ENCODE measurements around the gene LSP1. TPM values are rescaled to one million over a fixed set of nuclear protein-coding genes. Genes with fewer than 3 reads are reported as not detected.

Gene LSP1
- total and polyA plus RNA-seq, 2 of the 13 experiments (the other 11 are each of a cell fraction or from before 2014, with no cell fraction given): 0.59 to 1.00 TPM

- POLR2A ChIA-PET: no interaction called here
- H2AFZ ChIP-seq (ENCODE audit: low read length): no peak overlapping the region
- TF ChIP-seq ATF3 (CRISPR knock-in tag; IDR thresholded peaks at IDR 0.05) (no peak), EZH2 (conservative IDR thresholded peaks at IDR 0.05; ENCODE audit: low read depth, low read length) (peak; percentile 81), CREBL2 (CRISPR knock-in tag; IDR thresholded peaks at IDR 0.05; ENCODE audit: borderline replicate concordance) (no peak)
- peaks cover 12% of the 10 kb centered on the region for H3K4me1 ChIP-seq (ENCODE audit: insufficient read depth, low read length)
- intact Hi-C loops (cut with micrococcal nuclease; ENCODE audit: unreplicated experiment) (no loop called here), in situ Hi-C loops (cut with HindIII; ENCODE audit: extremely low pct_ligation_motif_present, low pct_unique_long_range_greater_than_20kb) (no loop called here)
- BruUV-seq (replicated peaks): no TSS peak
- no peak overlapping the region for H3K4me3 ChIP-seq (replicated peaks in 1 of 3; ENCODE audit: insufficient read depth in 1 of 3, low read depth in 2 of 3, low read length in 3 of 3)
- H3K27me3 ChIP-seq (ENCODE audit: control insufficient read depth in 1 of 2, insufficient read depth in 2 of 2, low read length in 2 of 2): peaks cover 18 to 60% of the 10 kb centered on the region in 2 experiments
- H3K79me2 ChIP-seq (ENCODE audit: insufficient read depth, low read length): no peaks in the 10 kb centered on the region
- no peaks in the 10 kb centered on the region for H3K9me3 ChIP-seq (ENCODE audit: low read length)
- WGBS (ENCODE audit: low lambda C conversion rate): 25% methylated on average over 10 of the region's 25 CpGs
- DNase-seq (ENCODE audit: low spot score): no peak
- H3K9ac ChIP-seq (ENCODE audit: insufficient read depth, low read depth, low read length): no peak overlapping the region
- FAIRE-seq: no peak
- CTCF ChIA-PET (ENCODE audit: low intra/inter-chr PET ratio, low total read pairs): no interaction called here
- no peaks in the 10 kb centered on the region for H3K36me3 ChIP-seq (replicated peaks in 1 of 2; ENCODE audit: control insufficient read depth in 1 of 2, insufficient read depth in 2 of 2, low read length in 2 of 2)
- no peak overlapping the region for H3K4me2 ChIP-seq (ENCODE audit: low read depth, low read length)
- no peak overlapping the region for H3K27ac ChIP-seq (ENCODE audit: extremely low read length, insufficient read depth, low read length)
- H4K20me1 ChIP-seq (ENCODE audit: insufficient read depth, low read length): no peaks in the 10 kb centered on the region
- ATAC-seq: no peak
Observed at GRCh38 chr11:1872267-1872985, 19.5 kb downstream of the LSP1 start.

GRCh38 chr11:1873048-1873812, 20.3 kb downstream of the LSP1 start:
- Histone ChIP-seq H3K27me3 (ENCODE audit: control insufficient read depth in 1 of 2, insufficient read depth in 2 of 2, low read length in 2 of 2) (peaks cover 21 to 57% of the 10 kb centered on the region in 2 experiments), H3K36me3 (replicated peaks in 1 of 2; ENCODE audit: control insufficient read depth in 1 of 2, insufficient read depth in 2 of 2, low read length in 2 of 2) (no peaks in the 10 kb centered on the region), H3K9ac (ENCODE audit: insufficient read depth, low read depth, low read length) (no peak overlapping the region), H3K9me3 (ENCODE audit: low read length) (no peaks in the 10 kb centered on the region), H4K20me1 (ENCODE audit: insufficient read depth, low read length) (no peaks in the 10 kb centered on the region), H3K79me2 (ENCODE audit: insufficient read depth, low read length) (no peaks in the 10 kb centered on the region), H2AFZ (ENCODE audit: low read length) (no peak overlapping the region), H3K4me3 (replicated peaks in 1 of 3; ENCODE audit: insufficient read depth in 1 of 3, low read depth in 2 of 3, low read length in 3 of 3) (no peak overlapping the region), H3K27ac (ENCODE audit: extremely low read length, insufficient read depth, low read length) (no peak overlapping the region), H3K4me1 (ENCODE audit: insufficient read depth, low read length) (peaks cover 16% of the 10 kb centered on the region), H3K4me2 (ENCODE audit: low read depth, low read length) (no peak overlapping the region)
- in situ Hi-C loops (cut with HindIII; ENCODE audit: extremely low pct_ligation_motif_present, low pct_unique_long_range_greater_than_20kb): no loop called here
- DNase-seq (ENCODE audit: low spot score) (no peak), ATAC-seq (no peak), FAIRE-seq (no peak)
- no TSS peak for BruUV-seq (replicated peaks)
- ChIA-PET CTCF (ENCODE audit: low intra/inter-chr PET ratio, low total read pairs) (no interaction called here), POLR2A (no interaction called here)
- WGBS (ENCODE audit: low lambda C conversion rate): 15% methylated on average over 3 of the region's 11 CpGs
- intact Hi-C loops (cut with micrococcal nuclease; ENCODE audit: unreplicated experiment): no loop called here
- TF ChIP-seq PREB (CRISPR knock-in tag; IDR thresholded peaks at IDR 0.05): no peak
- no peak for TF ChIP-seq CREB1 (IDR thresholded peaks at IDR 0.05)
- no peak for TF ChIP-seq CREB1 (CRISPR knock-in tag; IDR thresholded peaks at IDR 0.05)
- TF ChIP-seq, protein P1, sequence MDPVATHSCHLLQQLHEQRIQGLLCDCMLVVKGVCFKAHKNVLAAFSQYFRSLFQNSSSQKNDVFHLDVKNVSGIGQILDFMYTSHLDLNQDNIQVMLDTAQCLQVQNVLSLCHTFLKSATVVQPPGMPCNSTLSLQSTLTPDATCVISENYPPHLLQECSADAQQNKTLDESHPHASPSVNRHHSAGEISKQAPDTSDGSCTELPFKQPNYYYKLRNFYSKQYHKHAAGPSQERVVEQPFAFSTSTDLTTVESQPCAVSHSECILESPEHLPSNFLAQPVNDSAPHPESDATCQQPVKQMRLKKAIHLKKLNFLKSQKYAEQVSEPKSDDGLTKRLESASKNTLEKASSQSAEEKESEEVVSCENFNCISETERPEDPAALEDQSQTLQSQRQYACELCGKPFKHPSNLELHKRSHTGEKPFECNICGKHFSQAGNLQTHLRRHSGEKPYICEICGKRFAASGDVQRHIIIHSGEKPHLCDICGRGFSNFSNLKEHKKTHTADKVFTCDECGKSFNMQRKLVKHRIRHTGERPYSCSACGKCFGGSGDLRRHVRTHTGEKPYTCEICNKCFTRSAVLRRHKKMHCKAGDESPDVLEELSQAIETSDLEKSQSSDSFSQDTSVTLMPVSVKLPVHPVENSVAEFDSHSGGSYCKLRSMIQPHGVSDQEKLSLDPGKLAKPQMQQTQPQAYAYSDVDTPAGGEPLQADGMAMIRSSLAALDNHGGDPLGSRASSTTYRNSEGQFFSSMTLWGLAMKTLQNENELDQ (CRISPR knock-in tag; IDR thresholded peaks at IDR 0.05; ENCODE audit: borderline replicate concordance): no peak
- no peak for TF ChIP-seq SMYD3 (CRISPR knock-in tag; IDR thresholded peaks at IDR 0.05)
- no peak for TF ChIP-seq ZNF282 (IDR thresholded peaks at IDR 0.05; ENCODE audit: partially characterized antibody)
- no peak for TF ChIP-seq ZNF138 (CRISPR knock-in tag; IDR thresholded peaks at IDR 0.05; ENCODE audit: low read depth)

Data from HepG2 (cell line).